Spleen (tissue), 7 donors: ENCODE measurements around the gene AJAP1.

Experiments
- POLR2A ChIP-seq, 3 donors: fragments of 450-650 bp; IDR thresholded peaks; one replicate each; pipeline ENCODE4 v1.5.1; 2017; ENCODE audit warnings: antibody characterized with exemption in 3 of 3, mild to moderate bottlenecking in 1 of 3
- TF ChIP-seq, protein P1 (sequence below), 11 experiments: fragments of 200-600 bp in 7 of 11; fragments of 450-650 bp in 4 of 11; sonication (generic) in 4 of 11; IDR thresholded peaks in 8 of 11; conservative IDR thresholded peaks in 3 of 11; 1 replicate in 7 of 11; 2 replicates in 4 of 11; pipeline versions ENCODE4 v1.4.0 to v1.8.0; 2016 to 2021; ENCODE audit warnings: antibody characterized with exemption in 11 of 11, inconsistent platforms in 4 of 11, mild to moderate bottlenecking in 1 of 11
- donor health status: DM: no; HTN: no; CAD: no; lungs with moderate emphysema.
- donor health status: DM: no; HTN: no; CAD: no.
- donor health status: DM: no; HTN: no; CAD: no.

DNA sequence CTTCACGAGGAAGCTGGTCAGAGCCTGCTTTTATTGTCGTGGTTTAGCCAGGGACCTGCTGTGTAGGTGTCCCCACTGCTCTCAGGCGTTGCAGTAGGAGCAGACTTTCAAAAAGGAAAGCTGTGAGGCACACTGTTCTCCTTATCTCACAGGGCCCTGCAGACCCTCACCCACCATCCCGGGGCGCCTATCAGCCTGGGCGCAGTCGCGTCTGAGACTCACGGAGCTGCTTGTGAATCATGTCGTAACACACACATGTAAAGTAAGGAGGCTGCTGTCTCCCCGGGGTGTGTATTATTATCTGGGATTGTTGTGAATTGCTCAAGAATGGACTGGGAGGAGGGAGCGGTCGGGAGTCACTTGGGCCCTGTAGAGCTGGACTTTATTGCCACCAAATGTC is 17.4 kb downstream of the AJAP1 start:
- TF ChIP-seq, protein P1, sequence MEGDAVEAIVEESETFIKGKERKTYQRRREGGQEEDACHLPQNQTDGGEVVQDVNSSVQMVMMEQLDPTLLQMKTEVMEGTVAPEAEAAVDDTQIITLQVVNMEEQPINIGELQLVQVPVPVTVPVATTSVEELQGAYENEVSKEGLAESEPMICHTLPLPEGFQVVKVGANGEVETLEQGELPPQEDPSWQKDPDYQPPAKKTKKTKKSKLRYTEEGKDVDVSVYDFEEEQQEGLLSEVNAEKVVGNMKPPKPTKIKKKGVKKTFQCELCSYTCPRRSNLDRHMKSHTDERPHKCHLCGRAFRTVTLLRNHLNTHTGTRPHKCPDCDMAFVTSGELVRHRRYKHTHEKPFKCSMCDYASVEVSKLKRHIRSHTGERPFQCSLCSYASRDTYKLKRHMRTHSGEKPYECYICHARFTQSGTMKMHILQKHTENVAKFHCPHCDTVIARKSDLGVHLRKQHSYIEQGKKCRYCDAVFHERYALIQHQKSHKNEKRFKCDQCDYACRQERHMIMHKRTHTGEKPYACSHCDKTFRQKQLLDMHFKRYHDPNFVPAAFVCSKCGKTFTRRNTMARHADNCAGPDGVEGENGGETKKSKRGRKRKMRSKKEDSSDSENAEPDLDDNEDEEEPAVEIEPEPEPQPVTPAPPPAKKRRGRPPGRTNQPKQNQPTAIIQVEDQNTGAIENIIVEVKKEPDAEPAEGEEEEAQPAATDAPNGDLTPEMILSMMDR (IDR thresholded peaks at IDR 0.05 in 8 of 11, conservative IDR thresholded peaks at IDR 0.05 in 3 of 11), result no peak
- no peak for TF ChIP-seq POLR2A (IDR thresholded peaks at IDR 0.05)
